Measurements from ENCODE around the gene HMCN2.

DNA sequence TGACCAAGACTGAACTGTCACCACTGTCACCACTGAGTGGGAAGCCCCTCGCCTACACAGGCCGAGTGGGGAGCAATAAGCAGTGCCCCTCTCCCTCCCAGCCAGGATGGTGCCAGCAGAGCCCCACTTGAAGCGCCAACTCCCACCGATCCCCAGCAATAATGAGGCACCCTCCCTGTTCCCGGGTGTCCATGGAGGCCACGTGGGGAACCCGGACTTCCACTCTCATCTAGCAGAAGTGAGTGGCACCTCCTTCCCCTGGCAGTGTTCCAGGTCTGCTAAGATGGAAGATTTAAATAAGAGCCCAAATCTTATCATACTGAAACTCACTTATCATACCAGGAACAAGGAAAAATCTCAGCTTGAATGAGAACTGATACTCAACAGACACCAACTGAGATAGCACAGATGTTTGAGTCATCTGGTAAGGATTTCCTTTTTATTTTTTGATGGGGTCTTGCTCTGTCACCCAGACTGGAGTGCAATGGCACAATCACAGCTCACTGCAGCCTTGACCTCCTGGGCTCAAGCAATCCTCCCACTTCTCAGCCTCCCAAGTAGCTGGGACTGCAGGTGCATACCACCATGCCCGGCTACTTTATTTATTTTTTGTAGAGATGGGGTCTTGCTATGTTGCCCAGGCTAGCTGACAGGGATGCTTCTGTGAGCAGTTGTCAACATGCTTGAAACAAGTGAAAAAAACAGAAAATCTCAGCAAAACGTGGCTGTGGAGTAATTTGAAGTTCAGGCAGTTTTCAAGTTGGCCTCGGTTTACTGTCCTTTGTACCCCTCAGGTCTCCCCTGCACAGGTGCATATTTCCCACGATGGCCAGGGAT lies 149.6 kb downstream of the HMCN2 start:
- TF ChIP-seq, protein P1, sequence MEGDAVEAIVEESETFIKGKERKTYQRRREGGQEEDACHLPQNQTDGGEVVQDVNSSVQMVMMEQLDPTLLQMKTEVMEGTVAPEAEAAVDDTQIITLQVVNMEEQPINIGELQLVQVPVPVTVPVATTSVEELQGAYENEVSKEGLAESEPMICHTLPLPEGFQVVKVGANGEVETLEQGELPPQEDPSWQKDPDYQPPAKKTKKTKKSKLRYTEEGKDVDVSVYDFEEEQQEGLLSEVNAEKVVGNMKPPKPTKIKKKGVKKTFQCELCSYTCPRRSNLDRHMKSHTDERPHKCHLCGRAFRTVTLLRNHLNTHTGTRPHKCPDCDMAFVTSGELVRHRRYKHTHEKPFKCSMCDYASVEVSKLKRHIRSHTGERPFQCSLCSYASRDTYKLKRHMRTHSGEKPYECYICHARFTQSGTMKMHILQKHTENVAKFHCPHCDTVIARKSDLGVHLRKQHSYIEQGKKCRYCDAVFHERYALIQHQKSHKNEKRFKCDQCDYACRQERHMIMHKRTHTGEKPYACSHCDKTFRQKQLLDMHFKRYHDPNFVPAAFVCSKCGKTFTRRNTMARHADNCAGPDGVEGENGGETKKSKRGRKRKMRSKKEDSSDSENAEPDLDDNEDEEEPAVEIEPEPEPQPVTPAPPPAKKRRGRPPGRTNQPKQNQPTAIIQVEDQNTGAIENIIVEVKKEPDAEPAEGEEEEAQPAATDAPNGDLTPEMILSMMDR (conservative IDR thresholded peaks at IDR 0.05): no peak
- TF ChIP-seq ZFX (IDR thresholded peaks at IDR 0.05): no peak
